Mesenchymal stem cell (in vitro differentiated cells and primary cell): ENCODE data around the gene CX3CR1.

Experiments
- DNase-seq: peaks from one replicate; pipeline ENCODE4 v3.0.0-alpha.2; 2013
- H2AFZ ChIP-seq: one replicate; pipeline ENCODE4 v1.6.1; 2013; ENCODE audit warnings: low read depth, mild to moderate bottlenecking, control low read depth, inconsistent platforms, low read length, moderate library complexity
- H2AK5ac ChIP-seq: 2 replicates; pipeline ENCODE4 v1.6.1; 2013; ENCODE audit warnings: low read length, moderate library complexity, mild to moderate bottlenecking, inconsistent platforms; ENCODE audit not compliant: severe bottlenecking
- H2BK120ac ChIP-seq: one replicate; pipeline ENCODE4 v1.6.1; 2013; ENCODE audit warnings: low read depth, mild to moderate bottlenecking, inconsistent platforms, low read length, moderate library complexity
- H2BK12ac ChIP-seq, 2 experiments: one replicate each; pipeline ENCODE4 v1.6.1; 2013; ENCODE audit warnings: inconsistent platforms in 2 of 2, low read length in 2 of 2, mild to moderate bottlenecking in 2 of 2, moderate library complexity in 2 of 2, control low read depth in 1 of 2
- H2BK15ac ChIP-seq: one replicate; pipeline ENCODE4 v1.6.1; 2013; ENCODE audit warnings: mild to moderate bottlenecking, low read depth, inconsistent platforms; ENCODE audit not compliant: poor library complexity, severe bottlenecking
- H2BK5ac ChIP-seq: 2 replicates; pipeline ENCODE4 v1.6.1; 2013; ENCODE audit warnings: low read depth, mild to moderate bottlenecking, low read length, control low read depth, inconsistent platforms; ENCODE audit not compliant: poor library complexity, severe bottlenecking
- H3K14ac ChIP-seq, 2 experiments: one replicate each; pipeline ENCODE4 v1.6.1; 2013; ENCODE audit warnings: inconsistent platforms in 2 of 2, low read length in 2 of 2, control low read depth in 1 of 2, mild to moderate bottlenecking in 1 of 2, moderate library complexity in 1 of 2
- H3K18ac ChIP-seq, 2 experiments: one replicate each; pipeline ENCODE4 v1.6.1; 2013; ENCODE audit warnings: inconsistent platforms in 2 of 2, low read length in 2 of 2, control low read depth in 1 of 2, low read depth in 1 of 2, mild to moderate bottlenecking in 1 of 2
- H3K23ac ChIP-seq, 2 experiments: one replicate each; pipeline ENCODE4 v1.6.1; 2013; ENCODE audit warnings: inconsistent platforms in 2 of 2, low read length in 2 of 2, mild to moderate bottlenecking in 2 of 2, moderate library complexity in 2 of 2, control low read depth in 1 of 2
- H3K27ac ChIP-seq: 2 replicates; pipeline ENCODE4 v1.5.1; 2013; ENCODE audit warnings: mild to moderate bottlenecking, moderate library complexity, low read length, control low read depth, inconsistent platforms; ENCODE audit not compliant: poor library complexity, severe bottlenecking
- H3K27me3 ChIP-seq, 2 experiments: 2 replicates each; pipeline versions ENCODE4 v1.6.1 to v1.7.0; 2013; ENCODE audit warnings: low read length in 2 of 2, mild to moderate bottlenecking in 2 of 2, moderate library complexity in 2 of 2, control low read depth in 1 of 2, inconsistent platforms in 1 of 2; ENCODE audit not compliant: control insufficient read depth in 1 of 2, insufficient read depth in 1 of 2
- H3K36me3 ChIP-seq, 2 experiments: 2 replicates each; pipeline versions ENCODE4 v1.6.1 to v1.7.0; 2013; ENCODE audit warnings: low read length in 2 of 2, control low read depth in 1 of 2, inconsistent platforms in 1 of 2, low read depth in 1 of 2, mild to moderate bottlenecking in 1 of 2; ENCODE audit not compliant: insufficient read depth in 2 of 2, control insufficient read depth in 1 of 2
- H3K4ac ChIP-seq, 2 experiments: one replicate each; pipeline ENCODE4 v1.6.1; 2013; ENCODE audit warnings: inconsistent platforms in 2 of 2, low read length in 2 of 2, mild to moderate bottlenecking in 2 of 2, moderate library complexity in 2 of 2, control low read depth in 1 of 2, low read depth in 1 of 2
- H3K4me1 ChIP-seq: 2 replicates; pipeline ENCODE4 v1.6.1; 2013; ENCODE audit warnings: low read depth, low read length, control low read depth; ENCODE audit not compliant: control insufficient read depth, insufficient read depth
- H3K4me2 ChIP-seq: 2 replicates; pipeline ENCODE4 v1.6.1; 2013; ENCODE audit warnings: low read length, mild to moderate bottlenecking, inconsistent platforms; ENCODE audit not compliant: poor library complexity, severe bottlenecking
- H3K4me3 ChIP-seq, 2 experiments: 2 replicates each; pipeline versions ENCODE4 v1.5.1 to v1.7.0; 2013; ENCODE audit warnings: low read length in 2 of 2, mild to moderate bottlenecking in 2 of 2, control low read depth in 1 of 2, low read depth in 1 of 2; ENCODE audit not compliant: insufficient read depth in 1 of 2
- H3K79me1 ChIP-seq: replicated peaks from 2 replicates; pipeline ENCODE4 v1.6.1; 2013; ENCODE audit warnings: mild to moderate bottlenecking, control low read depth, low read length, inconsistent platforms; ENCODE audit not compliant: poor library complexity, severe bottlenecking
- H3K9ac ChIP-seq: 2 replicates; pipeline ENCODE4 v1.7.0; 2013; ENCODE audit warnings: mild to moderate bottlenecking, low read length, moderate library complexity
- H3K9me3 ChIP-seq: 2 replicates; pipeline ENCODE4 v1.7.0; 2013; ENCODE audit warnings: mild to moderate bottlenecking, low read length; ENCODE audit not compliant: control insufficient read depth
- H4K8ac ChIP-seq: one replicate; pipeline ENCODE4 v1.6.1; 2013; ENCODE audit warnings: inconsistent platforms, mild to moderate bottlenecking, low read length, moderate library complexity
- H4K91ac ChIP-seq: one replicate; pipeline ENCODE4 v1.6.1; 2013; ENCODE audit warnings: mild to moderate bottlenecking, low read length, inconsistent platforms
- WGBS: methylation state at CpG from one replicate; pipeline ENCODE4 v1.1.7; 2013; ENCODE audit warnings: mixed read lengths; 5-methylcytosine and 5-hydroxymethylcytosine counted together

CX3CR1 gene

GRCh38 chr3:39292961-39293360 is 13.1 kb upstream of the CX3CR1 start:
- Histone ChIP-seq H2BK12ac (no peak overlapping the region), H3K9me3 (no peaks in the 10 kb centered on the region), H2BK120ac (no peak overlapping the region), H2BK5ac (no peak overlapping the region), H4K8ac (no peak overlapping the region), H3K27me3 (no peaks in the 10 kb centered on the region), H3K27ac (no peak overlapping the region), H2BK15ac (no peak overlapping the region), H3K4me1 (peaks cover 5% of the 10 kb centered on the region), H3K14ac (no peak overlapping the region), H3K4me2 (no peak overlapping the region), H3K9ac (no peak overlapping the region), H3K18ac (no peak overlapping the region), H2AK5ac (no peak overlapping the region), H3K79me1 (no peaks in the 10 kb centered on the region), H4K91ac (no peak overlapping the region), H3K4ac (no peak overlapping the region), H2AFZ (no peak overlapping the region), H3K4me3 (no peak overlapping the region), H3K23ac (peak overlapping the region in 1 of 2 experiments; percentile 37), H3K36me3 (no peaks in the 10 kb centered on the region)
- 80% methylated on average over 4 of the region's 4 CpGs for WGBS
- DNase-seq: no peak

- H3K36me3 ChIP-seq: no peaks in the 10 kb centered on the region
- H2AFZ ChIP-seq: no peak overlapping the region
- no peak overlapping the region for H2BK5ac ChIP-seq
- H4K91ac ChIP-seq: no peak overlapping the region
- H3K18ac ChIP-seq: no peak overlapping the region
- H3K27me3 ChIP-seq: peaks cover 0 to 3% of the 10 kb centered on the region in 2 experiments
- no peak overlapping the region for H3K14ac ChIP-seq
- no peak overlapping the region for H2BK120ac ChIP-seq
- no peaks in the 10 kb centered on the region for H3K79me1 ChIP-seq
- H3K9ac ChIP-seq: no peak overlapping the region
- no peak overlapping the region for H2BK15ac ChIP-seq
- H2BK12ac ChIP-seq: no peak overlapping the region
- H4K8ac ChIP-seq: no peak overlapping the region
- H3K4ac ChIP-seq: no peak overlapping the region
- 27% methylated on average over 5 of the region's 5 CpGs for WGBS
- no peak overlapping the region for H2AK5ac ChIP-seq
- H3K9me3 ChIP-seq: no peaks in the 10 kb centered on the region
- no peak overlapping the region for H3K4me2 ChIP-seq
- no peak overlapping the region for H3K23ac ChIP-seq
- H3K4me1 ChIP-seq: peaks cover 5% of the 10 kb centered on the region
- H3K27ac ChIP-seq: no peak overlapping the region
- DNase-seq: peak; percentile 69
- no peak overlapping the region for H3K4me3 ChIP-seq
Measured at GRCh38 chr3:39291903-39292329, 12.1 kb upstream of the CX3CR1 start.

- Histone ChIP-seq H3K27me3 (peaks cover 0 to 3% of the 10 kb centered on the region in 2 experiments), H2BK120ac (no peak overlapping the region), H2BK15ac (no peak overlapping the region), H3K36me3 (no peaks in the 10 kb centered on the region), H2AFZ (no peak overlapping the region), H3K9ac (peak overlapping the region; percentile 9), H3K4me3 (no peak overlapping the region), H3K4ac (no peak overlapping the region), H4K8ac (no peak overlapping the region), H3K9me3 (no peaks in the 10 kb centered on the region), H2AK5ac (no peak overlapping the region), H3K4me1 (peaks cover 5% of the 10 kb centered on the region), H3K14ac (no peak overlapping the region), H2BK12ac (no peak overlapping the region), H3K23ac (no peak overlapping the region), H3K4me2 (no peak overlapping the region), H2BK5ac (no peak overlapping the region), H3K27ac (no peak overlapping the region), H3K79me1 (no peaks in the 10 kb centered on the region), H4K91ac (no peak overlapping the region), H3K18ac (peak overlapping the region in 1 of 2 experiments; percentile 15)
- DNase-seq: peak; percentile 28
- WGBS: 79% methylated on average over 4 of the region's 4 CpGs
Measured at GRCh38 chr3:39290255-39290654, 10.4 kb upstream of the CX3CR1 start.

- H3K9me3 ChIP-seq: no peaks in the 10 kb centered on the region
- no peak overlapping the region for H3K4me3 ChIP-seq
- no peaks in the 10 kb centered on the region for H3K36me3 ChIP-seq
- no peak overlapping the region for H2BK12ac ChIP-seq
- H3K18ac ChIP-seq: no peak overlapping the region
- H3K4me2 ChIP-seq: no peak overlapping the region
- H2BK15ac ChIP-seq: no peak overlapping the region
- no peak overlapping the region for H2BK120ac ChIP-seq
- H4K91ac ChIP-seq: no peak overlapping the region
- H3K27me3 ChIP-seq: peaks cover 0 to 3% of the 10 kb centered on the region in 2 experiments
- no peak overlapping the region for H4K8ac ChIP-seq
- H3K27ac ChIP-seq: no peak overlapping the region
- no peak overlapping the region for H2BK5ac ChIP-seq
- no peak overlapping the region for H3K23ac ChIP-seq
- H2AFZ ChIP-seq: no peak overlapping the region
- no peak overlapping the region for H3K14ac ChIP-seq
- no peak for DNase-seq
- no peak overlapping the region for H2AK5ac ChIP-seq
- H3K4ac ChIP-seq: no peak overlapping the region
- H3K9ac ChIP-seq: no peak overlapping the region
- no peaks in the 10 kb centered on the region for H3K79me1 ChIP-seq
- H3K4me1 ChIP-seq: peaks cover 6% of the 10 kb centered on the region
- WGBS: 90% methylated on average over 4 of the region's 4 CpGs
Measured at GRCh38 chr3:39289107-39289506, 9.3 kb upstream of the CX3CR1 start.
